ENCODE results near the gene TSR2.
"Not testable (repeated sequence)": the region's sequence is repeated elsewhere in the genome, so short reads cannot be mapped to it uniquely, and the experiment has no call there.

TSR2 gene

GRCh38 chrX:54473993-54474859 lies 34.0 kb downstream of the TSR2 start:
- DNase-seq, result no peak

GRCh38 chrX:54479136-54480111 lies 39.2 kb downstream of the TSR2 start:
- DNase-seq, result no peak

GRCh38 chrX:54482839-54483593 lies 42.8 kb downstream of the TSR2 start:
- no peak for DNase-seq

- DNase-seq, result no peak
These were observed 43.7 kb downstream of the TSR2 start for GRCh38 chrX:54483946-54484345.

GRCh38 chrX:54484666-54485065 lies 44.5 kb downstream of the TSR2 start:
- DNase-seq, result no peak

GRCh38 chrX:54489819-54490218 lies 49.6 kb downstream of the TSR2 start:
- not testable (repeated sequence) for DNase-seq

- no peak for DNase-seq
These were observed 52.1 kb downstream of the TSR2 start for GRCh38 chrX:54492340-54492739.

- DNase-seq, result no peak
These were observed 54.2 kb downstream of the TSR2 start for GRCh38 chrX:54494166-54494988.
